Measurements from ENCODE around the gene MAML1.
A peak's percentile ranks its signal among the peaks of the same experiment; 100 is the strongest.

The MAML1 gene

GRCh38 chr5:179820483-179821297 is 88.1 kb downstream of the MAML1 start, which contains the start of gene SQSTM1:
TSS of gene SQSTM1 (plus strand) at chr5:179820905. CDS start at chr5:179820937, 32 bp downstream.
- DNase-seq (ENCODE audit: extremely low read depth in 1 of 2, low read depth in 1 of 2): peak in 1 of 2 donors; percentile 75

- peak; percentile 62 to 72 for DNase-seq (ENCODE audit: extremely low read depth in 1 of 2, low read depth in 1 of 2)
Measured at GRCh38 chr5:179821298-179822058, 88.9 kb downstream of the MAML1 start.

- no peak for DNase-seq (ENCODE audit: extremely low read depth in 1 of 2, low read depth in 1 of 2)
Measured at GRCh38 chr5:179822059-179822432, 89.4 kb downstream of the MAML1 start.

DNA sequence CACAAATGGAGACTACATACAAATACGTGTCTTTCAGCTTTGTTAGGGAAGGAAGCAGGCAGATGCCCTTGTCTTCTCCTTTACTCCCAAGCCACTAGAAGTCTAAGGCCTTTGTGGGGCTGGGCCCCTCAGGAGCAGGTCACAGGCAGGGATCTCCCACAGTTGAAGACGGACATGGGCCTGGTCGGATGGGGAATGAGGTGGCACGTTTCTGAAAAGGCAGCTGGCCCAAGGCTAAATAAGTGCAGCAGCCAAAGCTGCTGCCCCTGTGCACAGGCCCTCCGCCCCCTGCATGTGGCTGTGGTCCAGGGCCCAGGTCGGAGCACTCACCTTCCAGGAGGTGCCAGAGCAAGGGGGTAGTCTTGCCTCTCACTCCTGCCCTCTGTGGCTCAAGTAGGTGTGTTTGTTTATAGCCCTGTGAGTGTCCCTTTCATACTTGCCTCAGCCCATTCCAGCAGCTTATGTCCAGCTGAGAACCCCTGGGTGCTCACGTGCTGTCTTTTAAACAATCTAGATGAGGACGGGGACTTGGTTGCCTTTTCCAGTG is 89.9 kb downstream of the MAML1 start:
- DNase-seq (ENCODE audit: extremely low read depth in 1 of 2, low read depth in 1 of 2): no peak

DNA sequence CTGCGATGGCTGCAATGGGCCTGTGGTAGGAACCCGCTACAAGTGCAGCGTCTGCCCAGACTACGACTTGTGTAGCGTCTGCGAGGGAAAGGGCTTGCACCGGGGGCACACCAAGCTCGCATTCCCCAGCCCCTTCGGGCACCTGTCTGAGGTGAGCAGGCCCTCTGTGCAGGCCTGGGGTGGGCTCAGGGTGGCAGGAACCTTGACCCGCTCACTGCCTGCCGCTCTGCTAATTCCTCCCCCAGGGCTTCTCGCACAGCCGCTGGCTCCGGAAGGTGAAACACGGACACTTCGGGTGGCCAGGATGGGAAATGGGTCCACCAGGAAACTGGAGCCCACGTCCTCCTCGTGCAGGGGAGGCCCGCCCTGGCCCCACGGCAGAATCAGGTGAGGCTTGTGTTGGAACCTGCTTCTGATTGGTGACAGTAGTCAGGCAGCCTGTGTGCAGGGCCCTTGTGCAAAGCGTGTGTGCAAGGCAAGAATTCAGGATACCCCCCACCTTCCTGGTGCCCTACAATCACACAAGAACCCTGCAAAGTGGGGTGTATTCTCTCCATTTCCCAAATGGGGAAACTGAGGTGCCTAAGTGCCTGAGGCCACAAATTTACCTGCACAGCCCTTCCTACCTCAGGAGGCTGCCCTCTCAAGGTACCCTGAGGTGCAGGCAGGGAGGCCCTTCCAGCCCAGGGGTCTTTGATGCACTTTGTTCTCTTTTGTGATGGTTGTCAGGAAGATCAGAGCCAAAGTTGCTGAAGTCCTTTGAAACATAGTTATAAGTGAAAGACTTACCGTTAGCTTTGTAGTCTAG is 91.5 kb downstream of the MAML1 start:
- no peak for DNase-seq (ENCODE audit: extremely low read depth in 1 of 2, low read depth in 1 of 2)

- no peak for DNase-seq (ENCODE audit: extremely low read depth in 1 of 2, low read depth in 1 of 2)
Measured at GRCh38 chr5:179824745-179825112, 92.1 kb downstream of the MAML1 start.

DNA sequence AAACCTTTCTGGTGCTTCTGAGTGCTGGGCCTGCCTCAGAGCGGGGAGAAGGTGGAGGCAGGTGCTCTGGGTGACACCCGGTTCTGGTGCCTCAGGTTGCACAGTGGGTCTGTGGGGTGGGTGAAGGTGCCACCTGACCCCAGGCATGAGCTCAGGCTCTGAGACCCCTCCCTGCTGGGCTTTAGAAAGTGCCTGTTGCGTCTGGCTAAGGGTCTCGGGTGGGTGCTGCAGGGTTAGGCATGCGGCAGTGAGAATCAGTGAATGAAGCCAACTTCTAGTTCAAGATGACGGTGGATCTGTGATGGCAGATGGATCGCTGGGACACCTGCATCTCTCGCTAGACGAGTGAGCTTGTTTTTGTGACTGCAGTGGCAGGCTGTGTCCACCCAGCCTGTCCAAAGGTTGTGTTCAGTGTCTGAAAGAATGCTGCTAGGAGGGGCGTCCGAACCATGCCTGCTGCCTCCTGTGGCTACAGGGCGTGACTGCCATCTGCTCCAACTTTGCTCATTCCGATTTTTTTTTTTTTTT is 93.1 kb downstream of the MAML1 start:
- DNase-seq (ENCODE audit: extremely low read depth in 1 of 2, low read depth in 1 of 2): no peak
